LHCN-M2 (cell line): ENCODE measurements around the gene MYH14. TPM values are rescaled to one million over a fixed set of nuclear protein-coding genes. Genes with fewer than 3 reads are reported as not detected.

ENCODE experiments used
- DNase-seq: peaks from one replicate; pipeline ENCODE4 v3.0.0-alpha.2; 2012; ENCODE audit warnings: low read depth
- total RNA-seq: library from RNA; depleted of rRNA; stranded (reverse); fragments of >200 nt; gene quantifications from 2 replicates; pipeline ENCODE4 v1.2.3, GENCODE V29; 2014

MYH14 gene
- total RNA-seq, 1 experiment from 2014 or later = not detected

DNA sequence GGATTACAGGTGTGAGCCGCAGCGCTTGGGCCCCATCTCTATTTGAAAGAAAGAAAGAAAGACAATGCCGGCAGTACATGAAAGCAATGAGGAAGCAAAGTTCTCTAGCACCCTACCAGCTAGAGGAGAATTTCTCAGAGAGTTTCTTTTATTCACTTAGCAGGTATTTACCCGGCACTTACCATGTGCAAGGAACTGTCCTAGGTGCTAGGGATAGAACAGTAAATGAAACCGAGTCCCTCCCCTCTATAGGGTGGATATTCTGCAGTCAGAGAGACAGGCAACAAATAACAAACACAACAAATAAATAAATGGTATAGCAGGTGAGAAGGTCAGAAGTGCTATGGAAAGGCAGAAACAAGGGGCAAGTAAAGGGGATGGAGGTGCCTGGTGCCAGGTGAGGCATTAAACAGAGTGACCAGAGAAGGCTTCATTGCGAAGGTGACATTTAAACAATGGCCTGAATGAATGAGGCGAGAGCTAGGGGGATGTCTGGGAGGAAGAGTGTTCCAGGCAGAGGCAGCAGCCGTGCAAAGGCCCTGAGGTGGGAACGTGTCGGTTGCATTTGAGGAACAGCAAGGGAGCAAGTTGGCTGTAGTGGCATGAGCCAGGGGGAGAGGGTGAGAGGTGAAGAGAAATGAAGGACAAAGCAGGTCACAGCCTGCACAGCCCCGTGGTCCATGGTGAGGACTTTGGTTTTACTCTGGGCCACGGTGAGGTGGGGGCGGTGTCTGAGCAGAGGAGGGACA lies 10.8 kb upstream of the MYH14 start:
- no peak for DNase-seq

- no peak for DNase-seq
These were observed 8.2 kb upstream of the MYH14 start for GRCh38 chr19:50195224-50195623.

- no peak for DNase-seq
These were observed 7.0 kb upstream of the MYH14 start for GRCh38 chr19:50196322-50196932.

DNA sequence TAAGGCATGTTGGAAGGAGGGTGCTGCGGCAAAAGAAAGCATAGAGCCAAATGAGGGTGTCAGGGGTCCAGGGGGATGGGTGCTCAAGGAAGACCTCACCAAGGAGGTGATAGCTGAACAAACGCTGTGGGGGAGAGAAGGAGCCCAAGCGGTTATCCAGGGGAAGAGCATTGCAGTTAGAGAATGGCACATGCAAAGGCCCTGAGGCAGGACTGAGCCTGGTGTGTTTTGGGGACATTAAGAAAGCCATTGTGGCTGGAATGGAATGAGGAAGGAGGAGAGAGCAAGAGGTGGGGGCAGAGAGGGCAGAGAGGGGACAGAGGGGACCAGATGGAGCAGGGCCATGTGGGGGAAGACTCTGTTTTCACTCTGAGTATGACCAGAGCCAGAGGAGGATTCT lies 6.1 kb upstream of the MYH14 start:
- no peak for DNase-seq

- no peak for DNase-seq
These were observed 4.8 kb upstream of the MYH14 start for GRCh38 chr19:50198431-50199258.

DNA sequence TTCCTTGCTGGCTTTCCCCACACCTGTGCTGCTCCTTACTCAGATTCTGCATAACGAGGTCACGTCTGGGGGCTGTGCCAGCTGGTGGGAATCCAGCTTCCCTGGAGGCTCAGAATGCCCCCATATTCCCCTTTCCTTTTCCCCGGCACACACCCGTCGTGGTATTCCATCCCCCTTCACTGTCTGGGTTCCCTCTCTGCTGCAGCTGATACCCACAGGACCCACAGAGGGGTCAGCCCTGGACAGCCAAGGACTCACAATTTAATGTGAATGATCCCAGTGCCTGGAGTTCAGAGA lies 4.2 kb upstream of the MYH14 start:
- DNase-seq = no peak

DNA sequence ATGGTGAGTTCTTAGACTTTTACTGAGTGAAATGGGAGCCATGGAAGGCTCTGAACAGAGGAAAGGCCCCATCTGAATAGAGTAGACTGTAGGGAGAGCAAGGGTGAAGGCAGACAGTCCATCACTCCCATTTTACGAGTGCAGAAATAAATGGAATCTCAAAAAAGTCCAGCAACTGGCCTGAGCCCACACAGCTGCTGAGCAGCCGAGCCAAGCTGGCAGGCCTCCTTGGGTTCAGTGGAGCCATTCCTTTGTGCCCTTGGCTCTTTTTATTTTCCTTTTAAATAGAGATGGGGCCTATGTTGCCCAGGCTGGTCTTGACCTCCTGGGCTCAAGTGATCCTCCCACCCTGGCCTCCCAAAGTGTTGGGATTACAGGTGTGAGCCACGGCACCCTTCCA lies 1.0 kb upstream of the MYH14 start:
- DNase-seq = no peak

- no peak for DNase-seq
These were observed 501 bp upstream of the MYH14 start for GRCh38 chr19:50202962-50203280.

DNA sequence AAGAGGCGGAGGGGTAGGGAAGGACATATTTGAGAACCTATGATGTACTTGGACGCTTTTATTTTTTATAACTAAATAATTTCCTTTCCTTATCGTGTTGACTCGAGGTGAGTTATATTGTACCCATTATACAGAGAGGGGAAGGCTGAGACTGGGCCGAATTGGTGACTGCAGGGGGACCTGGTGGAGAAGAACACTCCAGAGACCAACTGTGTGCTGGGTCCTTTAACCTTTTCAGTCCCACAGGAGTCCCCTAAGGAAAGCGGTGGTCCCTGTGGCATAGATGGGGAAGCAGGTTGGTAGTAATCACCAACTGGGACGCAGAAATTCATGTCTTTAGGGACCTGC lies 633 bp downstream of the MYH14 start:
- DNase-seq = no peak

GRCh38 chr19:50204811-50205675 lies 1.6 kb downstream of the MYH14 start:
- DNase-seq = no peak

GRCh38 chr19:50205681-50206138 lies 2.3 kb downstream of the MYH14 start:
- no peak for DNase-seq

GRCh38 chr19:50206191-50206590 lies 2.8 kb downstream of the MYH14 start:
- no peak for DNase-seq

DNA sequence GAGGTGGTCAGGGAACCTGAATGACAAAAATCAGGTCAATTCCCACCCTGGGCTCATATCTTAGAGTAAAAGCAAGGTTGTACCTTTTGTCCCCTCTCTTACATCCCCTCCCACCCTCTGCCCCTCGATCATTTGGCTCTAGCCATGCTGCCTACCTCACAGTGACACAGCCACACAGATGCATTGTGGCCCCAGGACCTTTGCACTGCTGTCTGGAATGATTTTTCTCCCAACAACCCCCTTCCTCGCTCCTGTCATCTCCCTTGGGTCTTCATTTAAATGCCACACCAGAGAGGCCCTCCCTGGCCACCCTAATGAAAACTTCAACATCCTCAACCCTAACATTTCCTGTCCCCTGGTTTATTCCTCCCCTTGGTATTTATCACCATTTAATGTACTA lies 4.3 kb downstream of the MYH14 start:
- DNase-seq = no peak

DNA sequence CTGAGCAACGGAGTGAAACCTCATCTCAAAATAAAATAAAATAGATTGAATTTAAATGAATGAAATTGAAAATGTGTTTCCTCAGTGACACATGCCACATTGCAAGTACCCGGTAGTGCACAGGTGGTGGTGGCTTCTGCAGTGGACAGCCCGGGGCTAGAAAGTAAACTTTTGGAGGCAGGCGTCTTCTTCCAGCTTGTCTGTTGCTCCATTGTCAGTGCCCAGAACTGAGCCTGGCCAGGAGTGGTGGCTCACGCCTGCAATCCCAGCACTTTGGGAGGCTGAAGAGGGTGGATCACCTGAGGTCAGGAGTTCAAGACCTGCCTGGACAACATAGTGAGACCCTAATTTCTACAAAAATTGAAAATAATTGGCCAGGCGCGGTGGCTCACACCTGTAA lies 5.7 kb downstream of the MYH14 start:
- no peak for DNase-seq

GRCh38 chr19:50210425-50210824 lies 7.0 kb downstream of the MYH14 start:
- DNase-seq = no peak

- no peak for DNase-seq
These were observed 10.5 kb downstream of the MYH14 start for GRCh38 chr19:50213925-50214324.

- no peak for DNase-seq
These were observed 11.5 kb downstream of the MYH14 start for GRCh38 chr19:50214699-50215543.

- DNase-seq = no peak
These were observed 12.4 kb downstream of the MYH14 start for GRCh38 chr19:50215820-50216219.

DNA sequence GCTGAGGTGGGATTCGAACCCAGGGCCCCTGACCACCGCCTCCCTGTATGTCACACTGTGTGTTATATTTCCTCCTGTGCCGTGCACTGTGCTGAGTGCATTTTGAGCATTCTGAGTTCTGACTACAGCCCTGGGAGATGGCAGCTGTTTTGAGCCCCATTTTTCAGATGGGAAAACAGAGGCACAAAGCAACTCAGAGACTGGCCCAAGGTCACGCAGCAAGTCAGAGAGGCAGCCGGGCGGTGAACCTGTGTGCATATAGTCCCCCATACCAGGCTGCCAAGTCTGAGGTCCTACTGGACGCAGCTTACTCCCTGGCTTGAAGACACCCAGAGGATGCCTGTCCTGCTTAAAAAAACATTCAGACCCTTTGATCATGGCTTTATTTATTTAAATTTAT lies 17.7 kb downstream of the MYH14 start:
- DNase-seq = no peak

- no peak for DNase-seq
These were observed 19.4 kb downstream of the MYH14 start for GRCh38 chr19:50222691-50223438.

- no peak for DNase-seq
These were observed 20.0 kb downstream of the MYH14 start for GRCh38 chr19:50223439-50223716.
